Glutamatergic neuron (in vitro differentiated cells): ENCODE data around the gene EFCAB14. TPM values are rescaled to one million over a fixed set of nuclear protein-coding genes. Genes with fewer than 3 reads are reported as not detected.
"Not testable (repeated sequence)": the region's sequence is repeated elsewhere in the genome, so short reads cannot be mapped to it uniquely, and the experiment has no call there.

Source experiments
- DNase-seq: peaks from one replicate; pipeline ENCODE4 v3.0.0; 2022
- H3K27ac Mint-ChIP-seq: one replicate; pipeline ENCODE4 v1.8.0; 2020; ENCODE audit warnings: mild to moderate bottlenecking, mixed read lengths, inconsistent platforms; ENCODE audit not compliant: unreplicated experiment
- H3K27me3 Mint-ChIP-seq: one replicate; pipeline ENCODE4 v1.8.0; 2020; ENCODE audit warnings: mild to moderate bottlenecking, moderate library complexity, mixed read lengths, inconsistent platforms; ENCODE audit not compliant: unreplicated experiment
- H3K36me3 Mint-ChIP-seq: one replicate; pipeline ENCODE4 v1.8.0; 2020; ENCODE audit warnings: mild to moderate bottlenecking, mixed read lengths, inconsistent platforms; ENCODE audit not compliant: unreplicated experiment
- H3K4me1 Mint-ChIP-seq: one replicate; pipeline ENCODE4 v1.8.0; 2020; ENCODE audit warnings: mild to moderate bottlenecking, low read depth, mixed read lengths, inconsistent platforms; ENCODE audit not compliant: unreplicated experiment
- H3K4me3 Mint-ChIP-seq: one replicate; pipeline ENCODE4 v1.8.0; 2020; ENCODE audit warnings: mild to moderate bottlenecking, mixed read lengths, inconsistent platforms; ENCODE audit not compliant: unreplicated experiment
- H3K9me3 Mint-ChIP-seq: one replicate; pipeline ENCODE4 v1.8.0; 2020; ENCODE audit warnings: mild to moderate bottlenecking, moderate library complexity, mixed read lengths, inconsistent platforms; ENCODE audit not compliant: unreplicated experiment
- CTCF ChIP-seq: fragments of 200-600 bp; sonication (generic); IDR thresholded peaks from one replicate; pipeline ENCODE4 v1.5.0; 2021; ENCODE audit not compliant: partially characterized antibody, unreplicated experiment
- total RNA-seq: library from RNA; stranded (reverse); fragmentation: NEBNext Ultra II Directional; extraction: Animal tissue kit (Norgen Biotek cat#: 25700); gene quantifications from one replicate; pipeline ENCODE4 v1.2.1, GENCODE V29; 2021; ENCODE audit not compliant: unreplicated experiment

EFCAB14 gene
- total RNA-seq, 1 donor from 2014 or later, result 18.8 TPM

GRCh38 chr1:46654012-46654411, 64.9 kb downstream of the EFCAB14 start:
- peaks cover 28% of the 10 kb centered on the region for H3K36me3 Mint-ChIP-seq
- no peak overlapping the region for H3K27ac Mint-ChIP-seq
- no peaks in the 10 kb centered on the region for H3K4me1 Mint-ChIP-seq
- H3K9me3 Mint-ChIP-seq, result peaks cover 4% of the 10 kb centered on the region
- no peaks in the 10 kb centered on the region for H3K27me3 Mint-ChIP-seq
- no peak for TF ChIP-seq CTCF
- no peak for DNase-seq
- no peak overlapping the region for H3K4me3 Mint-ChIP-seq

- Mint-ChIP-seq H3K4me3 (no peak overlapping the region), H3K9me3 (peaks cover 4% of the 10 kb centered on the region), H3K36me3 (peaks cover 28% of the 10 kb centered on the region), H3K27ac (no peak overlapping the region), H3K27me3 (no peaks in the 10 kb centered on the region), H3K4me1 (no peaks in the 10 kb centered on the region)
- no peak for TF ChIP-seq CTCF
- DNase-seq, result no peak
These were observed 65.4 kb downstream of the EFCAB14 start for GRCh38 chr1:46653405-46653958.

- Mint-ChIP-seq H3K27me3 (no peaks in the 10 kb centered on the region), H3K27ac (no peak overlapping the region), H3K4me3 (no peak overlapping the region), H3K36me3 (peaks cover 29% of the 10 kb centered on the region), H3K9me3 (peaks cover 4% of the 10 kb centered on the region), H3K4me1 (no peaks in the 10 kb centered on the region)
- TF ChIP-seq CTCF, result no peak
- DNase-seq, result no peak
These were observed 66.4 kb downstream of the EFCAB14 start for GRCh38 chr1:46652321-46653100.

GRCh38 chr1:46651152-46651551, 67.8 kb downstream of the EFCAB14 start:
- not testable (repeated sequence) for DNase-seq, H3K27me3 Mint-ChIP-seq, H3K4me3 Mint-ChIP-seq, H3K4me1 Mint-ChIP-seq, H3K27ac Mint-ChIP-seq, H3K9me3 Mint-ChIP-seq
- H3K36me3 Mint-ChIP-seq, result peaks cover 38% of the 10 kb centered on the region

GRCh38 chr1:46650491-46650890, 68.4 kb downstream of the EFCAB14 start:
- peaks cover 34% of the 10 kb centered on the region for H3K36me3 Mint-ChIP-seq
- no peak for TF ChIP-seq CTCF
- peaks cover 2% of the 10 kb centered on the region for H3K27me3 Mint-ChIP-seq
- no peak overlapping the region for H3K27ac Mint-ChIP-seq
- H3K9me3 Mint-ChIP-seq, result peaks cover 4% of the 10 kb centered on the region
- DNase-seq, result no peak
- no peaks in the 10 kb centered on the region for H3K4me1 Mint-ChIP-seq
- H3K4me3 Mint-ChIP-seq, result no peak overlapping the region
